Omental fat pad (tissue), 4 donors: Measurements from ENCODE around the gene HRAS. TPM values are rescaled to one million over a fixed set of nuclear protein-coding genes. Genes with fewer than 3 reads are reported as not detected.
A peak's percentile ranks its signal among the peaks of the same experiment; 100 is the strongest.

Experiments
- ATAC-seq: fragments of 150-250 bp; one replicate; pipeline ENCODE4 v1.9.1; 2016; ENCODE audit warnings: mild to moderate bottlenecking, moderate library complexity; ENCODE audit not compliant: low FRiP score
- DNase-seq: peaks from one replicate; pipeline ENCODE4 v3.0.0-alpha.2; 2019; ENCODE audit warnings: low spot score
- total RNA-seq, 4 donors: library from RNA; depleted of rRNA; stranded (reverse); fragments of >200 nt; gene quantifications; one replicate each; pipeline ENCODE4 v1.1.0, GENCODE V29; 2016
- TF ChIP-seq, protein P1 (sequence below), 3 donors: fragments of 450-650 bp; IDR thresholded peaks; one replicate each; pipeline ENCODE4 v1.5.1; 2016 to 2017; ENCODE audit warnings: antibody characterized with exemption in 3 of 3, mild to moderate bottlenecking in 3 of 3, moderate library complexity in 2 of 3

HRAS gene
- total RNA-seq, 4 donors from 2014 or later, result 30.1 to 44.9 (median 35.0) TPM

DNA sequence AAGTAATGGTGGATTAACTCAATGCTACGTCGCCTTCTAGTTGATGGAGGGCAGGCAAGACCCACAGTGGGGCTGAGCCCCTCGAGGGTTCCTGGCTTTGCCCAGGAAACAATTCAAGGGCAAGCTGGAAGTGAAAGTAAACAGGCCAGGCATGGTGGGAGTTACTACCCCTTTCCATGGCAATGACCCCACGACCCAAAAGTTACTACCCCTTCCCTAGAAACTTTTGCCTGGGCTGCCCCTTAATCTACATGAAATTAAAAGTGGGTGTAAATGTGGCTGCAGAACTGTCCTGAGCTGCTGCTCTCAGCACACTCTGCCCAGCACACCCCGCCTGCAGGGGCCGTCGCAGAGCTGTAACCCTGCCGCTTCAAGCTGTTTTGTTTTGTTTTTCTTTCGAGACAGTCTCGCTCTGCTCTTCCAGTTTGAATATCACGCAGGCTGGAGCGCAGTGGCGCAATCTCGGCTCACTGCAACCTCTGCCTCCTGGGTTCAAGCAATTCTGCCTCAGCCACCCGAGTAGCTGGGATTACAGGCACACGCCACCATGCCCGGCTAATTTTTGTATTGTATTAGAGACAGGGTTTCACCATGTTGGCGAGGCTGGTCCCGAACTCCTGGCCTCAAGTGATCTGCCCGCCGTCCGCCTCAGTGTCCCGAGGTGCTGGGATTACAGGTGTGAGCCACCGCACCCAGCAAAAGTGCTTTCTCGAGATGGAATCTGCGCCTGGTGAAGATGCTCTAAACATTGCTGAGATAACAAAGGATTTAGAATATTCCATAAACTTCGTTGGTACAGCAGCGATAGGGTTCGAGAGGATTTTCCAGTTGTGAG is 22.4 kb downstream of the HRAS start:
- TF ChIP-seq, protein P1, sequence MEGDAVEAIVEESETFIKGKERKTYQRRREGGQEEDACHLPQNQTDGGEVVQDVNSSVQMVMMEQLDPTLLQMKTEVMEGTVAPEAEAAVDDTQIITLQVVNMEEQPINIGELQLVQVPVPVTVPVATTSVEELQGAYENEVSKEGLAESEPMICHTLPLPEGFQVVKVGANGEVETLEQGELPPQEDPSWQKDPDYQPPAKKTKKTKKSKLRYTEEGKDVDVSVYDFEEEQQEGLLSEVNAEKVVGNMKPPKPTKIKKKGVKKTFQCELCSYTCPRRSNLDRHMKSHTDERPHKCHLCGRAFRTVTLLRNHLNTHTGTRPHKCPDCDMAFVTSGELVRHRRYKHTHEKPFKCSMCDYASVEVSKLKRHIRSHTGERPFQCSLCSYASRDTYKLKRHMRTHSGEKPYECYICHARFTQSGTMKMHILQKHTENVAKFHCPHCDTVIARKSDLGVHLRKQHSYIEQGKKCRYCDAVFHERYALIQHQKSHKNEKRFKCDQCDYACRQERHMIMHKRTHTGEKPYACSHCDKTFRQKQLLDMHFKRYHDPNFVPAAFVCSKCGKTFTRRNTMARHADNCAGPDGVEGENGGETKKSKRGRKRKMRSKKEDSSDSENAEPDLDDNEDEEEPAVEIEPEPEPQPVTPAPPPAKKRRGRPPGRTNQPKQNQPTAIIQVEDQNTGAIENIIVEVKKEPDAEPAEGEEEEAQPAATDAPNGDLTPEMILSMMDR (IDR thresholded peaks at IDR 0.05), result no peak
- DNase-seq, result no peak
- ATAC-seq, result no peak

DNA sequence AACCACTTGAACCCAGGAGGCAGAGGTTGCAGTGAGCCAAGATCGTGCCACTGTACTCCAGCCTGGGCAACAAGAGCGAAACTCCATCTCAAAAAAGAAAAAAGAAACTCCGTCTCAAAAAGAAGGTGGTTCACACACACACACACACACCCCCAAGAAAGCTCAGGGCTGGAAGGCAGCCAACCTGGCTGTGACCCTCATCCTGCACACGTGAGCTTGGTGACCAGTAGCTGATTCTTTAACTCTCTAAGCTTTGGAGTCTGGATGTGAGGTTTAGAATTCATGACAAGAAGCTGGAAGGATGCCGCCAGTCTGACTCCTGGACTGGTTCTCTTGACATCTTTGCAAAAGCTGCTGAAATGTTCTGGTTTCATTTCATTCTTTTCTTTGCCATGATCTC is 26.4 kb downstream of the HRAS start:
- DNase-seq, result no peak
- TF ChIP-seq, protein P1 (IDR thresholded peaks at IDR 0.05), result no peak
- no peak for ATAC-seq

DNA sequence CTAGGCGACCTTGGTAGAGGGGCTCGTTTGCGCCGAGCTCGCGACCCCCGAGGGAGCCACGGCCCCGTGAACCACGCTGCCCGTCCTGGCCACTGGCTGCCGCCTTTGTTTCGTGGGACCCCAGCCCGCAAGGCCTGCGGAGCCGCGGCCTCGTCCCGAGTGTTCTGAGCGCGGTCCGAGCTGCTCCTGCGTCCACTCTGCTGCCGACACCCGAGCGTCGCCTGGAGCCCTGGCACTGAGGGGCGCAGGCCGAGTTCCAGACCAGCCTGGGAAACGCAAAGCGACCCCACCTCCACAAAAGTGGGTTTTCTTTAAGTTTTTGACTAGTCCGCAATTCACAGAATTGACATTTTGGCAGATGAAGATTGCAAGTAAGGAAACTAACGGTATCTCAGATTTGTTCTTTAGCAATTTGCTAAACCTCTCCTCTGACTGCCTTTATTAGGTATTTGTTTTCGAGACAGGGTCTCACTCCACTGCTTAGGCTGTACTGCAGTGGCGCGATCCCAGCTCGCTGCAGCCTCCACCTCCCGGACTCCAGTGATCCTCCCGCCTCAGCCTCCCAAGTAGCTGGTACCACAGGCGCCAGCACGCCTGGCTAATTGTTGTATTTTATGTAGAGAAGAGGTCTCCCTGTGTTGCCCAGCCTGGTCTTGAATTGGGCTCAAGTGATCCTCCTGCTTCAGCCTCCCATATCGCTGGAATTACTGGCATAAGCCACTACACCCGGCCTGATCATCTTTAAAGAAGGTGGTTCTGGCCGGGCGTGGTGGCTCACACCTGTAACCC is 27.5 kb downstream of the HRAS start:
- no peak for ATAC-seq
- TF ChIP-seq, protein P1 (IDR thresholded peaks at IDR 0.05), result no peak
- DNase-seq, result no peak

DNA sequence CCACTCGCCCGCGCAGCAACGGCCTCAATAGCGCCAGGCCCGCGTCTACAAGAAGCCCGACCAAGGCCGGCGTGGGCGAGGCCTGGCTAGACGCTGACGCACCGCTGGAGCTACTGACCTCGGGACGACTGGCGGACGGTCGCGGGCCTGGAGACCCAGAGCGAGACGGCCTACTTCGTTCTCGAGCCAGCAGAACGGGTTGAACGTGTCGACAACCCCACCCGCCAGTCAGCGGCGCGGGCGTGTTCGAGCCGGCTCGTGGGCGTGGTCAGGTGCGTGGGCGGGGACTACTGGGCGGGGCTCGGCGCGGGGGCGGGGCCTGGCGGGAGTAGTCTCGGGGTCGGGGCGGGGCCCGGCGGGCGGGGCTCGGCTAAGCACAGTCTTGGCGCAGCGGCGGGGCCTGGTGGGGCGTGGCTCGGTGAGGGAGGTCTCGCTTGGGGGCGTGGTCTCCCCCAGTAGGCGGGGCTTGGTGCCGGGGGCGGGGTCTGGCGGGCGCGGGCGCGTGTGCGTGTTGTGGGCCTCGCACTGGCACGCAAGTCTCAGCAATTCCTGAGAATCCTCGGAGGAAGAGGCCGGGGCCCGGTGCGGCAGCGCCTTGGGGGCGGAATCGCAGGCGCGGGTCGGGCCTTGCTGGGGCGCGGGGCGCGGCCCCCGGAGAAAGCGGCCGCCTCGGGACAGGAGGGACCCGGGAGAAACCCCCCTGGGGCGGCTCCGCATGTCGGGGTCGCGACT is 28.2 kb downstream of the HRAS start, which contains the start of gene RNH1:
Gene RNH1 (minus strand): TSS at position 248 of the 732 bp plus-strand sequence. CDS start 5,080 bp downstream, outside the sequence.
- ATAC-seq (peak; percentile 84), DNase-seq (peak; percentile 99)
- TF ChIP-seq, protein P1 (IDR thresholded peaks at IDR 0.05), result no peak

DNA sequence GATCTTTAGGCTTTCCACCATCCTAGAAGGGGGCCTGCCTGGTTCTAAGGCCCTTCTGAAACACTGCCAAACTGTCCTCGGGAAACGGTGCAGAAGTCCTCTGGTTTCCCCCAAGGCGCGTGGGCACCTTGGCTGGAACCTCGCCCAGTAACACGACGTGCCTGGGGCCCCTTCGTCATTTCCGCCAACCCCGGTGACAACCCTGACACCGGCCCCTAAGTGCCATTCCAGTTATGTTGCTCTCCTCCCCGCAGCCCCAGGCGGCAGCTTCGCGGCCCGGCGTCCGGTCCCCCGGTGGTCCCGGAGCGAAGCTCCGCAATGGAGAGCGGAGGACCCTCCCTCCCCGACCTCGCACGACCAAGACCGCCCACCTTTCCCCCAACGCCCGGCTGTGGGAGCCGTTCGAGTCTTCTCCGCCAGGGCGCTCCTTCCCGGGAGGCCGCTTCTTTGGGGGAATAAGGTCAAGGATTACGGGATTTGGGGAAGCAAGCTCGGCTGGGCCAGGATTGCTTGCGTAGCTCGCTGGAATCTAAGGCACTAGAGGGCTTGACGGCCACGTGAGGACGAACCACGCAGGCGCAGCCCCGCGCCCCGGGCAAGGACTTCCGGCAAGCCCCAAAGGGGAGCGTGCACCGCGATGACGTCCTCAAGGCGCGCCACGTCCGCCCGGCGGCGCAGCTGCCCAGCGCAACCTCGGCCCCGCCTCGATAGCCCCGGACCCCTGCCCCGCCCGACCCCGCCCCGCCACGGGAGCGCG is 29.0 kb downstream of the HRAS start:
- peak; percentile 84 for DNase-seq
- ATAC-seq, result peak; percentile 77
- TF ChIP-seq, protein P1 (IDR thresholded peaks at IDR 0.05), result no peak

DNA sequence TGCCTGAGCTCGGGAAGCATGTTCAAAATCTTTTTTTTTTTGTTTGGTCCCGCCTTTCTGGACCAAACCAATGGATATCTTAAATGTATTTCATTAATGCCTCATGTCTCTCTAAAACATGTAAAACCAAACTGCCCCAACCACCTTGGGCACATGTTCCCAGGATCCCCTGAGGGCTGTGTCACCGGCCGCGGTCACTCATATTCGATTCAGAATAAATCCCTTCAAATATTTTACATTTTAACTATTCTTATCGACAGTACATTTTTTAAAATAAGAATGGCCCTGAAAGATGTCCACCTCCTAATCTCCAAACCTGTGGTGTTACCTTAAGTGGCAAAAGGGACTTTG is 30.4 kb downstream of the HRAS start:
- DNase-seq (no peak), ATAC-seq (no peak)
- TF ChIP-seq, protein P1 (IDR thresholded peaks at IDR 0.05), result no peak
